K562 (cell line): ENCODE results near the gene DNAH9. TPM values are rescaled to one million over a fixed set of nuclear protein-coding genes. Genes with fewer than 3 reads are reported as not detected.

Experiments used
- ATF1 ChIP-seq, 2 experiments: fragments of 450-650 bp in 1 of 2; IDR thresholded peaks; 2 replicates each; pipeline ENCODE4 v1.6.1; 2016; ENCODE audit warnings: missing compliant biosample characterization in 1 of 2, missing genetic modification characterization in 1 of 2
- CCNT2 ChIP-seq: IDR thresholded peaks from 2 replicates; pipeline ENCODE4 v1.6.1; 2011; ENCODE audit warnings: borderline replicate concordance, low read depth, mild to moderate bottlenecking, moderate library complexity, mixed read lengths, low read length; ENCODE audit not compliant: insufficient read length; ENCODE audit errors: extremely low read depth
- ETV1 ChIP-seq: fragments of 450-650 bp; conservative IDR thresholded peaks from 2 replicates; pipeline ENCODE4 v1.6.1; 2016; ENCODE audit warnings: missing genetic modification characterization, control low read depth, low read depth, missing compliant biosample characterization
- LEF1 ChIP-seq: fragments of 450-650 bp; IDR thresholded peaks from 2 replicates; pipeline ENCODE4 v1.6.1; 2016; ENCODE audit warnings: mild to moderate bottlenecking
- MCM5 ChIP-seq: fragments of 450-650 bp; IDR thresholded peaks from 2 replicates; pipeline ENCODE4 v1.6.1; 2016; ENCODE audit warnings: low read depth
- MTA2 ChIP-seq: fragments of 450-650 bp; IDR thresholded peaks from 2 replicates; pipeline ENCODE4 v1.6.1; 2016; ENCODE audit warnings: low read depth
- NR4A1 ChIP-seq, 2 experiments: fragments of 250-450 bp in 1 of 2; fragments of 450-650 bp in 1 of 2; sonication (Bioruptor Pico) in 1 of 2; IDR thresholded peaks; 2 replicates each; pipeline versions ENCODE4 v1.4.0 to v1.6.1; 2016 to 2020; ENCODE audit warnings: mild to moderate bottlenecking in 2 of 2, missing compliant biosample characterization in 1 of 2, missing genetic modification characterization in 1 of 2, moderate library complexity in 1 of 2
- POLR2AphosphoS5 ChIP-seq: IDR thresholded peaks from 2 replicates; pipeline ENCODE4 v1.6.1; 2011; ENCODE audit warnings: mild to moderate bottlenecking, low read depth, low read length, moderate library complexity; ENCODE audit not compliant: control insufficient read depth, insufficient read depth
- SAFB ChIP-seq: fragments of 200-400 bp; formaldehyde crosslinking; IDR thresholded peaks from 2 replicates; pipeline ENCODE4 v1.6.1; 2017; ENCODE audit warnings: low read depth, low read length, borderline replicate concordance
- SMARCA4 ChIP-seq: fragments of 450-650 bp; IDR thresholded peaks from 2 replicates; pipeline ENCODE4 v1.6.1; 2016
- TBL1XR1 ChIP-seq, 2 experiments: IDR thresholded peaks; 2 replicates each; pipeline ENCODE4 v1.6.1; 2012; ENCODE audit warnings: improper control_type of control experiment in 2 of 2, low read length in 2 of 2, mild to moderate bottlenecking in 1 of 2
- U2AF1 ChIP-seq: fragments of 200-400 bp; formaldehyde crosslinking; optimal IDR thresholded peaks from 2 replicates; pipeline ENCODE3; 2017; ENCODE audit warnings: mild to moderate bottlenecking, low read depth, low read length, moderate library complexity
- YY1 ChIP-seq, 3 experiments: IDR thresholded peaks; 2 replicates each; pipeline ENCODE4 v1.6.1; 2011; ENCODE audit warnings: low read length in 2 of 3, mild to moderate bottlenecking in 2 of 3, moderate library complexity in 2 of 3, borderline replicate concordance in 1 of 3, control low read depth in 1 of 3, low read depth in 1 of 3; ENCODE audit not compliant: insufficient read depth in 3 of 3, insufficient replicate concordance in 2 of 3, control insufficient read depth in 1 of 3, insufficient read length in 1 of 3; ENCODE audit errors: extremely low read depth in 1 of 3
- ZFPM2 ChIP-seq: fragments of 250-450 bp; sonication (Bioruptor Pico); IDR thresholded peaks from 2 replicates; pipeline ENCODE4 v1.5.1; 2022; ENCODE audit warnings: mild to moderate bottlenecking
- ZNF12 ChIP-seq: sonication (generic); formaldehyde crosslinking; IDR thresholded peaks from 2 replicates; pipeline ENCODE4 v1.4.0; 2020; ENCODE audit warnings: mild to moderate bottlenecking, missing genetic modification reagents
- ZNF518B ChIP-seq: fragments of 250-450 bp; sonication (Bioruptor Pico); IDR thresholded peaks from 2 replicates; pipeline ENCODE4 v1.5.0; 2021; ENCODE audit warnings: mild to moderate bottlenecking, moderate library complexity
- polyA plus RNA-seq, 8 experiments: library from polyadenylated mRNA; depleted of rRNA in 4 of 8; stranded (reverse) in 5 of 8; unstranded in 3 of 8; fragments of >200 nt; fragmentation: Nextera tagmentation in 2 of 8; fragmentation: Illumina TruSeq in 1 of 8; extraction: Ambion mirVana in 2 of 8; extraction: Trizol in 1 of 8; gene quantifications; 2 replicates each; pipeline versions ENCODE4 v1.2.1 to v1.2.3, GENCODE V29; 2011 to 2014; ENCODE audit warnings: inconsistent platforms in 1 of 8, missing spikeins in 1 of 8
- total RNA-seq, 7 experiments: library from RNA; depleted of rRNA in 6 of 7; stranded (reverse); fragments of >200 nt in 6 of 7; fragmentation: Illumina TruSeq in 2 of 7; extraction: Trizol in 2 of 7; gene quantifications; 2 replicates each; pipeline versions ENCODE4 v1.2.1 to v1.2.3, GENCODE V29; 2011 to 2021; ENCODE audit warnings: low replicate concordance in 1 of 7
- TF ChIP-seq, protein P1 (sequence below): fragments of 250-450 bp; sonication (Bioruptor Pico); IDR thresholded peaks from 2 replicates; pipeline ENCODE4 v1.8.0; 2022; ENCODE audit warnings: inconsistent platforms, mild to moderate bottlenecking, moderate library complexity, borderline replicate concordance
- TF ChIP-seq, protein P2 (sequence below): fragments of 250-450 bp; sonication (Bioruptor Pico); IDR thresholded peaks from 2 replicates; pipeline ENCODE4 v1.4.0; 2020; ENCODE audit warnings: mild to moderate bottlenecking, moderate library complexity
- TF ChIP-seq, protein P3 (sequence below): conservative IDR thresholded peaks from 2 replicates; pipeline ENCODE4 v1.6.1; 2011; ENCODE audit warnings: low read depth, mild to moderate bottlenecking, low read length; ENCODE audit not compliant: control insufficient read depth

DNAH9 gene
- total and polyA plus RNA-seq, 9 of the 15 experiments (the other 6 are each of a cell fraction or from before 2014, with no cell fraction given): not detected

- peak in 2 of 3 experiments; percentile 24 to 83 for TF ChIP-seq YY1 (IDR thresholded peaks at IDR 0.05; ENCODE audit: borderline replicate concordance in 1 of 3, control insufficient read depth in 1 of 3, extremely low read depth in 1 of 3, insufficient read depth in 3 of 3, insufficient read length in 1 of 3, insufficient replicate concordance in 2 of 3, low read depth in 1 of 3, low read length in 2 of 3)
- TF ChIP-seq, protein P1, sequence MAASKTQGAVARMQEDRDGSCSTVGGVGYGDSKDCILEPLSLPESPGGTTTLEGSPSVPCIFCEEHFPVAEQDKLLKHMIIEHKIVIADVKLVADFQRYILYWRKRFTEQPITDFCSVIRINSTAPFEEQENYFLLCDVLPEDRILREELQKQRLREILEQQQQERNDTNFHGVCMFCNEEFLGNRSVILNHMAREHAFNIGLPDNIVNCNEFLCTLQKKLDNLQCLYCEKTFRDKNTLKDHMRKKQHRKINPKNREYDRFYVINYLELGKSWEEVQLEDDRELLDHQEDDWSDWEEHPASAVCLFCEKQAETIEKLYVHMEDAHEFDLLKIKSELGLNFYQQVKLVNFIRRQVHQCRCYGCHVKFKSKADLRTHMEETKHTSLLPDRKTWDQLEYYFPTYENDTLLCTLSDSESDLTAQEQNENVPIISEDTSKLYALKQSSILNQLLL (CRISPR knock-in tag): no peak
- TF ChIP-seq LEF1: peak; percentile 100
- no peak for TF ChIP-seq ZNF12 (CRISPR knock-in tag)
- no peak for TF ChIP-seq ZNF518B (CRISPR knock-in tag)
- TF ChIP-seq MCM5: no peak
- TF ChIP-seq NR4A1 (CRISPR knock-in tag; IDR thresholded peaks at IDR 0.05): no peak
- peak; percentile 96 for TF ChIP-seq NR4A1 (tag; IDR thresholded peaks at IDR 0.05)
- TF ChIP-seq SMARCA4: peak; percentile 99
- TF ChIP-seq TBL1XR1 (IDR thresholded peaks at IDR 0.05; ENCODE audit: low read length in 2 of 2): peak; percentile 85 to 97; a peak in 3 of 4 replicates
- TF ChIP-seq MTA2: peak; percentile 100
- TF ChIP-seq, protein P2, sequence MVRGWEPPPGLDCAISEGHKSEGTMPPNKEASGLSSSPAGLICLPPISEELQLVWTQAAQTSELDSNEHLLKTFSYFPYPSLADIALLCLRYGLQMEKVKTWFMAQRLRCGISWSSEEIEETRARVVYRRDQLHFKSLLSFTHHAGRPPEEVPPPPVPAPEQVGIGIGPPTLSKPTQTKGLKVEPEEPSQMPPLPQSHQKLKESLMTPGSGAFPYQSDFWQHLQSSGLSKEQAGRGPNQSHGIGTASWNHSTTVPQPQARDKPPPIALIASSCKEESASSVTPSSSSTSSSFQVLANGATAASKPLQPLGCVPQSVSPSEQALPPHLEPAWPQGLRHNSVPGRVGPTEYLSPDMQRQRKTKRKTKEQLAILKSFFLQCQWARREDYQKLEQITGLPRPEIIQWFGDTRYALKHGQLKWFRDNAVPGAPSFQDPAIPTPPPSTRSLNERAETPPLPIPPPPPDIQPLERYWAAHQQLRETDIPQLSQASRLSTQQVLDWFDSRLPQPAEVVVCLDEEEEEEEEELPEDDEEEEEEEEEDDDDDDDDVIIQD (CRISPR knock-in tag): 0 out of 2 replicates have a peak, but pooled peaks have one; percentile 46
- TF ChIP-seq CCNT2: peak; percentile 96
- TF ChIP-seq ETV1 (tag): peak; percentile 91
- TF ChIP-seq POLR2AphosphoS5: peak; percentile 99
- no peak for TF ChIP-seq ZFPM2 (CRISPR knock-in tag)
- no peak for TF ChIP-seq U2AF1
- no peak for TF ChIP-seq ATF1 (CRISPR knock-in tag; IDR thresholded peaks at IDR 0.05)
- peak; percentile 73 for TF ChIP-seq ATF1 (tag; IDR thresholded peaks at IDR 0.05)
- TF ChIP-seq, protein P3, sequence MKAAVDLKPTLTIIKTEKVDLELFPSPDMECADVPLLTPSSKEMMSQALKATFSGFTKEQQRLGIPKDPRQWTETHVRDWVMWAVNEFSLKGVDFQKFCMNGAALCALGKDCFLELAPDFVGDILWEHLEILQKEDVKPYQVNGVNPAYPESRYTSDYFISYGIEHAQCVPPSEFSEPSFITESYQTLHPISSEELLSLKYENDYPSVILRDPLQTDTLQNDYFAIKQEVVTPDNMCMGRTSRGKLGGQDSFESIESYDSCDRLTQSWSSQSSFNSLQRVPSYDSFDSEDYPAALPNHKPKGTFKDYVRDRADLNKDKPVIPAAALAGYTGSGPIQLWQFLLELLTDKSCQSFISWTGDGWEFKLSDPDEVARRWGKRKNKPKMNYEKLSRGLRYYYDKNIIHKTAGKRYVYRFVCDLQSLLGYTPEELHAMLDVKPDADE: peak; percentile 83
- no peak for TF ChIP-seq SAFB
These were observed 310.5 kb downstream of the DNAH9 start (continued) for GRCh38 chr17:11908711-11909146.
